ENCODE measurements around the gene LMAN2L. TPM values are rescaled to one million over a fixed set of nuclear protein-coding genes. Genes with fewer than 3 reads are reported as not detected.

Gene LMAN2L
- total and polyA plus RNA-seq, 2 donors (not counting 1 experiment from before 2014, with no cell fraction given), result 5.7 to 10.7 TPM

- H3K36me3 ChIP-seq (replicated peaks in 1 of 2; ENCODE audit: control extremely low read depth in 1 of 2, control insufficient read depth in 1 of 2, extremely low read depth in 1 of 2, insufficient read depth in 2 of 2, low read length in 1 of 2), result no peaks in the 10 kb centered on the region
- Mint-ChIP-seq H3K27ac (no peak overlapping the region), H3K4me1 (no peaks in the 10 kb centered on the region), H3K9me3 (ENCODE audit: insufficient read depth) (no peaks in the 10 kb centered on the region), H3K27me3 (peaks cover 10% of the 10 kb centered on the region), H3K4me3 (no peak overlapping the region)
- no peaks in the 10 kb centered on the region for H3K9me3 ChIP-seq (ENCODE audit: control extremely low read depth in 1 of 3, control insufficient read depth in 2 of 3, insufficient read depth in 1 of 3, low read length in 2 of 3)
- DNase-seq, result no peak
- intact Hi-C loops (cut with micrococcal nuclease), result no loop called here
- TF ChIP-seq CTCF (IDR thresholded peaks at IDR 0.05) (no peak), EZH2 (IDR thresholded peaks at IDR 0.05; ENCODE audit: borderline replicate concordance, insufficient read depth, low read depth, low read length, poor library complexity, severe bottlenecking) (no peak)
- no peak overlapping the region for H3K9ac ChIP-seq (ENCODE audit: low read length)
- no peaks in the 10 kb centered on the region for H4K20me1 ChIP-seq (ENCODE audit: control insufficient read depth, insufficient read depth, low read length, poor library complexity, severe bottlenecking)
- no CpG with 5 or more reads among the region's 4 CpGs for WGBS (ENCODE audit: insufficient coverage)
- H3K4me2 ChIP-seq (replicated peaks; ENCODE audit: low read depth, low read length, poor library complexity, severe bottlenecking), result no peak overlapping the region
- peaks cover 0 to 4% (median 1%) of the 10 kb centered on the region in 4 experiments for H3K27me3 ChIP-seq (replicated peaks in 1 of 4; ENCODE audit: control extremely low read depth in 1 of 4, control insufficient read depth in 3 of 4, insufficient read depth in 4 of 4, low read length in 3 of 4)
- no peak for ATAC-seq (ENCODE audit: low read depth)
- no peak overlapping the region for H3K4me3 ChIP-seq (ENCODE audit: control extremely low read depth in 1 of 5, extremely low read depth in 1 of 5, insufficient read depth in 1 of 5, low read depth in 2 of 5, low read length in 4 of 5)
- no peak overlapping the region for H3K27ac ChIP-seq (ENCODE audit: low read length in 2 of 2)
- CTCF ChIA-PET, result interaction anchor here (1.1 kb wide), 1 partner anchor 26 kb away, joined by 3 read pairs; no protein-coding TSS in a partner anchor
- POLR2A ChIA-PET, result no interaction called here
- no peaks in the 10 kb centered on the region for H3K4me1 ChIP-seq (ENCODE audit: control insufficient read depth in 2 of 2, insufficient read depth in 2 of 2, low read length in 2 of 2)
- no peaks in the 10 kb centered on the region for H3K79me2 ChIP-seq (ENCODE audit: control insufficient read depth, insufficient read depth, low read length)
- no peak overlapping the region for H2AFZ ChIP-seq (ENCODE audit: insufficient read depth, low read depth, low read length, poor library complexity, severe bottlenecking)
These were observed 58.3 kb downstream of the LMAN2L start for GRCh38 chr2:96681540-96681939.

GRCh38 chr2:96680561-96681141, 59.2 kb downstream of the LMAN2L start:
- Mint-ChIP-seq H3K27ac (no peak overlapping the region), H3K4me1 (no peaks in the 10 kb centered on the region), H3K9me3 (ENCODE audit: insufficient read depth) (no peaks in the 10 kb centered on the region), H3K27me3 (peaks cover 10% of the 10 kb centered on the region), H3K4me3 (no peak overlapping the region)
- Histone ChIP-seq H3K4me1 (ENCODE audit: control insufficient read depth in 2 of 2, insufficient read depth in 2 of 2, low read length in 2 of 2) (no peaks in the 10 kb centered on the region), H3K9me3 (ENCODE audit: control extremely low read depth in 1 of 3, control insufficient read depth in 2 of 3, insufficient read depth in 1 of 3, low read length in 2 of 3) (no peaks in the 10 kb centered on the region), H3K4me3 (ENCODE audit: control extremely low read depth in 1 of 5, extremely low read depth in 1 of 5, insufficient read depth in 1 of 5, low read depth in 2 of 5, low read length in 4 of 5) (no peak overlapping the region), H3K4me2 (replicated peaks; ENCODE audit: low read depth, low read length, poor library complexity, severe bottlenecking) (no peak overlapping the region), H3K27ac (ENCODE audit: low read length in 2 of 2) (no peak overlapping the region), H3K9ac (ENCODE audit: low read length) (no peak overlapping the region), H4K20me1 (ENCODE audit: control insufficient read depth, insufficient read depth, low read length, poor library complexity, severe bottlenecking) (no peaks in the 10 kb centered on the region), H3K36me3 (replicated peaks in 1 of 2; ENCODE audit: control extremely low read depth in 1 of 2, control insufficient read depth in 1 of 2, extremely low read depth in 1 of 2, insufficient read depth in 2 of 2, low read length in 1 of 2) (no peaks in the 10 kb centered on the region), H2AFZ (ENCODE audit: insufficient read depth, low read depth, low read length, poor library complexity, severe bottlenecking) (no peak overlapping the region), H3K27me3 (replicated peaks in 1 of 4; ENCODE audit: control extremely low read depth in 1 of 4, control insufficient read depth in 3 of 4, insufficient read depth in 4 of 4, low read length in 3 of 4) (peaks cover 0 to 4% (median 1%) of the 10 kb centered on the region in 4 experiments), H3K79me2 (ENCODE audit: control insufficient read depth, insufficient read depth, low read length) (no peaks in the 10 kb centered on the region)
- ATAC-seq (ENCODE audit: low read depth), result no peak
- WGBS (ENCODE audit: insufficient coverage), result 63% methylated on average over 1 of the region's 5 CpGs
- TF ChIP-seq EZH2 (IDR thresholded peaks at IDR 0.05; ENCODE audit: borderline replicate concordance, insufficient read depth, low read depth, low read length, poor library complexity, severe bottlenecking), result no peak
- TF ChIP-seq CTCF (IDR thresholded peaks at IDR 0.05), result no peak
- POLR2A ChIA-PET, result no interaction called here
- DNase-seq, result no peak
- CTCF ChIA-PET, result interaction anchor here (1.1 kb wide), 1 partner anchor 27 kb away, joined by 3 read pairs; no protein-coding TSS in a partner anchor
- intact Hi-C loops (cut with micrococcal nuclease), result no loop called here

All from B cell (primary cell).